NCI-H146 (cell line): Measurements from ENCODE around the gene HUS1B.
"Not testable (repeated sequence)": the region's sequence is repeated elsewhere in the genome, so short reads cannot be mapped to it uniquely, and the experiment has no call there.

Experiments
- DNase-seq: peaks from one replicate; lab custom pipeline; 2025; lab: John Stamatoyannopoulos, UW

Gene HUS1B

DNA sequence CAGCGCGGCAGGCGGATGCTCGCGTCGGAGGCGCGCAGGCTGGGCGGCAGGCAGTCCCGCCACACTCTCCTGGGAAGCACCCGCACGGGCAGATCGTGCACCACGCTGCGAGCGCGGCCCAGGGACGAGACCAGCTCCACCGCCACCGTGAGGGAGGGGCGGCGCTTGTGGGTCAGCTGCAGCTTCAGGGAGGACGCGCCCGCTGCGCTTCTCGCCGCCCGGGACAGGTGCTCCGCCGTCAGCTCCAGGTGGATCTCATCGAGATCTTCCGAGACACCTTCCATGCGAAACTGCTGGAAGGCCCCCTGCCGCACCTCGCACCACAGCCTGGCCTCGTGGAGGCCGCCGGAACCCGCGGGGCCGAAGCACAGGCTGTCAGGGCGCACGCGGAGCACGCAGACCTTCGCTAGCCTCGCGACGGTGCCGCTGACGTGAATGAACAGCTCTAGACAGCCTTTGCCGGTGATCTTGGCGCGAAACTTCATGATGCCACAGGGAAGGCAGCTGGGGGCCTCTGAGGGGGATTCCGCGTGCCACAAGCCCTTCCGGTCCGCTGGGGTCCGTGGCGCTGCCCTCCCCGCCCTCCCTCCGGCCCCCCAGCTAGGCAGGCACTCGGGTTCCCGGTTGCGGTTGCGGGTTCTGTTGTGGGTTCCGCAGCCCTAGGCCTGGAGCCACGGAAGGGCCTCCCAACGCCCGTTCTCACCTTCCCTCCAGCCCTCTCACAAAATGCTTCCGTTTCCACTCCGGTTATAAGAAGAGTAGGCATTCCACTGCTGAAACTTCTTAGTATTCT lies at the start of gene HUS1B:
HUS1B (minus strand) TSS at position 641 of the 793 bp plus-strand sequence; CDS start at position 485, 156 bp downstream.
- DNase-seq: no peak

DNA sequence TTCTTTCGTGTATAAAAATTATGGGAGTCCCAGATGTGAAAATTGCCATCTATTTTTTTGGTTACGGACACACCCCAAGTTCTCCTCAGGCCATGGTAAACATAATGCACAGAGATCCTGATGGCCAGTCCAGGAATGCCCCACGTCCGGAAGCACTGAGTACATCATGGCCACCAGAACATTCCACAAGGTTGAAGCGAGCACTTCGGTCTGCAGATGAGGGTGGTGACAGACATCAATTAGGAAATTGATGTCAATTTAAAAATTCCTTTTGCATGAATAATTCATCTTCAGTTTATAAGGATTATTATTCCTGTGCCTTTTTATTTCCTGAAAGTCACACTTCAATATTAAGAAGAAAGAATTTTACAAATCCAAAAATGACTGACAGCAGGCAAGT lies 49.2 kb upstream of the HUS1B start:
- no peak for DNase-seq

DNA sequence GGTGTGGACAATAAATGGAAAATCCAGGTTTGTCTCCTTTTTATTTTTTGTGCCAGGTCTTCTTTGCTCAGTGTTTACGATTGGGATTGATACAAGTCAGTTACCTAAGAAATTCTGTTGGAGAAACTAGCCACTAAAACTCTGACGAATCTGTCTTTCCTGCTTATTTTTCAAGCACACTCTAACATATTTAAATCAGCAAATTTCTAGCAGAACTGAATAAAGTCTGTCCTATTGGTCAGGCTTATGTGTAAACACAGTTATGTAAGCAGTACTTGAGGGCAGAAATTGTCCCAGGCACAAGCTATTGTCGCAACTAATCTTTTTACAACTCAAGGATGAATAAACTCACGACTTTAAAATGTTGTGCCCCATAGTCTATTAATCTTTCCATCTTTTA lies 48.1 kb upstream of the HUS1B start:
- DNase-seq: peak; percentile 21

DNA sequence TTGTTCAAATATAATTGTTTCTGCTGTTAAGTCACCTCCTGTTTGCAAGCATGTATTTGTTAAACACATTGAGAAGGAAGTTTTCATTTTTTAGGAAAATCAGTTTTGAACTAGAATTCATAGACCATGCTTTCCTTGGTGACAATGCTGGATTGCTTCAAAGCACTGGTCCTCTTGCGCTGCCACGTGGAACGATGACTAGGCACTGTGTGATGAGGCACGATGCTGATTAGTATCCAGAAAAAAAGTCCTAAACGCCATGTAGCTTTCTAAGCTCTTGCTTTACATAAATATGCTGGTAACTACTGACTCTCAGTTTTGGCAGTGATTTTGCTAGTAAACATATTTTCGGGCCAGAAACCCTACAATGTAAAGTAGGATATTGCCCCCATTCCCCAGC lies 47.1 kb upstream of the HUS1B start:
- DNase-seq: peak; percentile 8

DNA sequence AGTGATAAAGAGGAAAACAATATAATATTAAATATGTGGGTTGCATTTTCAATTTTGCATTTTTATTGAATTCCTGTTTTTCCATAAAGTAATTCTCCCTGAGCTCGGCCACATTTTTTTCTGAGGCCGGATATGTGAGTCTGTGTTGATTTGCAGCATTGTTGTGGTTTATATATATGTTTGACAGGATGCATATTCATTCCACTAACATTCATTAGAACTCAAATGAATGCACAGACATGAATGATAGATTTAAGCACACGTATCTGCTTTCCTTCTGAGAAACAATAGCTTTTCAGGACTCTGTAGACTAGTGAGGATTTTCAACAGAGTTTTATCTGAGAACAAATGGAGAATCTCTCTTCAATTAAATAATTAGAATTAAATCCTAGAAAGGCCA lies 46.7 kb upstream of the HUS1B start:
- no peak for DNase-seq

DNA sequence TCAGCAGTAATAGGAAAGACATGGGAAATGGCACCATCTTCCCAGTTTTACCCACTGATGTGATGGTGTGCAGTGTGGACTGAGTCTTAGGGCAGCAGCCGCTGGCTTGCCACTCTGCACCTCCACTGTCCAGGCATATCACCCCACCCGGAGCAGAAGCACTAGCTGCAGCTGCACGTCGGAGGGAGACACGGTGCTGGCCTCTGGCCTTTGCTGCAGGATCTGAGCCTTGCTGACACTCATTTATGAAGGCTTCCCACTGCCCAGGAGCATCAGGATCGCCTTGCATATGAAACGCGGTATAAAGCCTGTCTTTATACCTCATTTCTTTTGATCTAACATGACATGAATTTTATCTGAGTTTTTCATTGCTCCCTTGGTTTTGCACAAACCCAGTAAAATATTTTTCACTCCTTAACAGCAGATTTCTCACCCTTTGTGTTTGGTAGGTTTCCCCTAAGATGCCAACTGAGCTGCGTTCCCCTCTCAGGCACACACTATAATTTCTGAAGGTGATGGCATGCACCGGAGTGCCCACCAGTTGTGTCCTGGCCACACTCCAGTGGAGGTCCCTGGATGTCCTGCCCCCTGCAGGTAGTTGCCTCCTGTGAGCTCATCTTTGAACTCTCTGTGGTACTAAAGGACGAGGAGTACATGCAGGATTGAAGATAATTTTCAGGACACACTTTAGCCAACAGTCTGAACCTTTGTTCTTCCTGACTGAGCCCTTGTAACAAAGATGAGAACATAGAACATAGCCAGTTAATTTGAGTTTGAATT lies 45.0 kb upstream of the HUS1B start:
- no peak for DNase-seq

DNA sequence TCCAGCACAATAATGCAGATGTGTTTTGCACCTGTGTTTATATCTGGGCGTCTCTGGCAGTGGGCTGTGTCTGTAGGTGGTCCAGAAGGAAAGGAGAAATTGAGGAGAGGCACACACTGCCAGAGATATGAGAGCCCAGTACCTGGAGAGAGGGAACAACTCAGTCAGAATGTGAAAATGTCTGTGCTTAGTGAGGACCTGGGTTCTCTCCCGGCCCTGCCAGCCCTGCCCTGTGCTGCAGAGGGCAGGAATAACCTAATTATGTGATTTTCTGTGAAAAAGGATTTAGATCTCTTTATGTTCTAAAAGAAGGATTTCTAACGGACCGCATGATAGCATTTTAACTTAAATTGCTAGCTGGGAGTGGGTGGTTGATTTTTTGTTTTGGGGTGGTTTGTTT lies 44.3 kb upstream of the HUS1B start:
- no peak for DNase-seq

DNA sequence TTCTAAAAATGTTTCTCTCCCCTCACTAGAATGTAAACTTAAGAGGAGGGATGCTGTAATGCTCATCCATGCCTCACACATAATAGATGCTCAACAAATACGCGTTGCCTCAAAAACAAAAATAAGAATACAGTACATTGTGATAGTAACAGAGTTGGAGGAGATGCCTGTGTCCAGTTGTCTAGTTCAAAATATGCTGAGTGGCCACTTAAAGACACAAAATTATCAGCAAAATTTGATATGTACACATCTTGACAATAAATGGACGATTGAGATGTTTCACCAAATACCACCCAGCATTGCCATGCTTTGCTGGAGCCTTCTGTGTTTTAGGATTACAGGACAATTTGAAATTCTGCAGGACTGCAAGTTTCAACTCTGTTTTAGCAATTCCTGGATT lies 43.6 kb upstream of the HUS1B start:
- DNase-seq: no peak

DNA sequence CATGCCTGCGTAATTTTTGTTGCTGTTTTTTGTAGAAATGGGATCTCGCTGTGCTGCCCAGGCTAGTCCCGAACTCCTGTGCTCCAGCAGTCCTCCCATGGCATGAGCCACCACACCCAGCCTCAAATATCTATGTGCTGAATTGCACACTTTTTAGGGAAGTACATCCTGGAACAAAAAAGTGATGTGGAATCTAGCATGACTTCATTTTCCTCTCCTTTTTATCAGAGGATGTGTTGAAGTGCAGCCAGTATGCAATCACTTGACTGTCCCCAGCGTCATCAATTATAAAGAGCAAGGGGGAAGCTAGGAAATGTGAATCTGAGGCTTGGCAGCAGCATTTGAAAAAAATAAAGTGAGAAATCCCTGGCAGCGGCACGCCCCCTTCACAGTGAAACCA lies 42.4 kb upstream of the HUS1B start:
- peak; percentile 16 for DNase-seq

DNA sequence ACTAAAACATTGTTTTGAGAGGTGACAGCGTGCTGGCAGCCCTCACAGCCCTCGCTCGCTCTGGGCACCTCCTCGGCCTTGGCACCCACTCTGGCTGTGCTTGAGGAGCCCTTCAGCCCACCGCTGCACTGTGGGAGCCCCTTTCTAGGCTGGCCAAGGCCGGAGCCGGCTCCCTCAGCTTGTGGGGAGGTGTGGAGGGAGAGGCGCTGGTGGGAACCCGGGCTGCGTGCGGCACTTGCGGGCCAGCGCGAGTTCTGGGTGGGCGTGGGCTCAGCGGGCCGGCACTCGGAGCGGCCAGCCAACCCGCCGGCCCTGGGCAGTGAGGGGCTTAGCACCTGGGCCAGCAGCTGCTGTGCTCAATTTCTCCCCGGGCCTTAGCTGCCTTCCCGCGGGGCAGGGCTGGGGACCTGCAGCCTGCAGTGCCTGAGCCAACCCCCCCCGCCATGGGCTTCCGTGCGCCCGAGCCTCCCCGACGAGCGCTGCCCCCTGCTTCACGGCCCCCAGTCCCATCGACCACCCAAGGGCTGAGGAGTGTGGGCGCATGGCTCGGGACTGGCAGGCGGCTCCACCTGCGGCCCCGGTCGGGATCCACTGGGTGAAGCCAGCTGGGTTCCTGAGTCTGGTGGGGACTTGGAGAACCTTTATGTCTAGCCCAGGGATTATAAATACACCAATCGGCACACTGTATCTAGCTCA lies 37.7 kb upstream of the HUS1B start:
- DNase-seq: not testable (repeated sequence)

DNA sequence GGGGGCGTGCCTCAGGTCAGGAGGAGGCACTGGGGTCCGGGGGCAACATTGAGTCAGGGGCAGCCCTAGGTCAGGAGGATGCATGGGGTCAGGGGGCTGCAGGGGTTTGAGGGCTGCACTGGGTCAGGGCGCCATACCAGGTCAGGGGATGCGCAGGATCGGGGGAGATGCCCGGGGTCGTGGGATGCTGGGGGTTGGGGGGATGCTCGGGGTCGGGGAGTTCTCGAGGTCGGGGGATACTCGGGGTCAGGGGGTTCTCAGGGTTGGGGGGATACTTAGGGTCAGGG lies 36.8 kb upstream of the HUS1B start:
- no peak for DNase-seq

DNA sequence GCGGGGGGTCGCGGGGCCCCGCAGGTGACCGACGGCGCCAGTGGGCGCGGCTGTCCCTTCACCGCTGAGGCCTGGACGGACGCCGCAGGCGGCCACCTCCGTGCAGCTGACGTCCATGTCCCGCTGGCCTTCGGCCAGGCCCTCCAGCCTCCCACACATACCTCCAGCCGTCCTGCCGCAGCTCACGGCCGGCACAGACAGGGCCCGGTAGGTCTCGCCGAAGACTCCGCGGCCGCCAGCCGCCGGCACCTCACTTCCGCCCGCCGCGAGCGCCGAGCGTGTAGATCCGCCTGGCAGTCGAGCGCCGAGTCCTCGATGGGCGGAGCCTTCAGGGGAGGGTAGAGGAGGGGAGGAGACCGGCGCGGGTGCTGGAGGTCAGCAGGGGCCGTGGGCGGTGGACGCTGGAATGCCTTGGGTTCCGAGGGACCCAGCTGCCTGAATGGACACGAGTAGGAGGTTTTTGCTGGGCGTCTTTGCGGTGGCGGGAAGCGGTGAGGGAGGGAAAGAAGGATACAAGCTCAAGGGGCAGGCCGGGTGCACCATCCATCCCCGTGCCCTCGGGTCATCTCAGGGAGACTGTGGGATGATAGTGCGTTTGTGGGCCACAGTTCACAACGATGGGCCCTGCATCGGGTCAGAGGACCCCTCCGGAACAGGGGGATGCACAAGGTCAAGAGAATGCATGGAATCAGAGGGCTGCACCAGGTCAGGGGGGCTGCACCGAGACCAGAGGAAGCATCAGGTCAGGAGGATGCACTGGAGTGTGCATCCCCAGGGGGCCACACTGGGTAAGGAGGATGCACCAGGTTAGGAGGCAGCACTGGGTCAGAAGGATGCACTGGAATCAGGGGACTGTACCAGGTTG lies 36.2 kb upstream of the HUS1B start, which contains the start of gene EXOC2:
EXOC2 (minus strand) TSS at position 282 of the 865 bp plus-strand sequence. CDS start 55,321 bp downstream, outside the sequence.
- DNase-seq: peak; percentile 87

DNA sequence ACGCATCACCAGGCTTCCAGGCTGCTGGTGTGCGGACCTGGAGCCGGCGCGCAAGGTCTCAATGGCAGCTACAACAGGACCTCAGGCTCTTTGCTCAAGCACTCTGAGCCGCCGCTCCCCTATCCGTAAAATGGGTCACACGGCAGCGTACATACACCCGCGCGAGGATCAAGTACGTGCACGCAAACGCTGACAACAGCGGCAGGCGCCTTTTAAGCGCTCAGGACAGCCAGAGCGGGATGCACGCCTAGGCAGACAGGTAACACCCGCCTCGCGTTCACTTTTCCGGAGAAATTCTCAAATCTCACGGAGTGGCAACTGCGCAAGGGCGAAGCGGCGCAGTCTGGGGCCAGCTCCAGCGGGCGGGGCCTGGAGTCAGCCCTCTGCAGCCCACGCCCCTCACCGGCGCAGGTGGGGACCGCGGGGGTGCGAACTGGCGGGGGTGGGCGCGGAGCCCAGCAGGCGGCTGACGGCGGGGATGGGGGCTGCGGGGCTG lies 35.5 kb upstream of the HUS1B start:
- DNase-seq: peak; percentile 81

DNA sequence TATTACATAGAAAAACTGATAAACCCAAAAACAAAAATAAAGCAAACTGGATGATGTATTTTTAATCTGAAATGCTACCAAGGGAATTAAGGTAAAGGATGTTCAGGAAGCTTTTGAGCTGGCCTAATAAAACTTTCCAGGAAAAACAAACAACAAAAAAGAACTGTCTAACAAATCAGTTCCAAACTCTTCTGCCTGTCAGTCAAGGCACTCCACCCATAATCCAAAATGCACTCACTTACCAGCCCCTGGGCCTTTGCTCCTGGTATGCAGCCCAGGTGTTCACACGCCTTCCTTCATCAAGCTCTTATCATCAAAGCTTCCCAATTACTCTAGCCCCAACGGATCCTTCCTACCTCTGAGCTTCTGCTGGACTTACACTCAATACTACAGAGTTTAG lies 32.3 kb upstream of the HUS1B start:
- DNase-seq: no peak

DNA sequence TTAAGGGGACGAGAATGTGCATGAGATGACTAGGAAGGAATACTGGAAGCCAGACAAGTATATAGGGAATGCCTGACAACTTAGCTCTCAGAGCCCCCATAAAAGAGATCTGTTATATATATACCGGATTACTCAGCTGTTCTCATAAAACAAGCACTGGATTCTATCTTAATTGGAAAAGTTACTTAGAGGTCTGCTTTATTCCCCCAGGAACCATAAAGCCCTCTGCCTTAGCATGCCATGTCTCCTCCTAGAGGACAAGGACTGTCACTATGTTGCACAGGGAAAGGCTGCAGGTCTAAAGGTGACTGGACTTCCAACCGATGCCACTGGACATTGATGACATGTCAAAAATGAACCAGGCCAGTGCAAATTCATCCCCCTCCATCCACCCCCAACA lies 29.6 kb upstream of the HUS1B start:
- DNase-seq: peak; percentile 10

DNA sequence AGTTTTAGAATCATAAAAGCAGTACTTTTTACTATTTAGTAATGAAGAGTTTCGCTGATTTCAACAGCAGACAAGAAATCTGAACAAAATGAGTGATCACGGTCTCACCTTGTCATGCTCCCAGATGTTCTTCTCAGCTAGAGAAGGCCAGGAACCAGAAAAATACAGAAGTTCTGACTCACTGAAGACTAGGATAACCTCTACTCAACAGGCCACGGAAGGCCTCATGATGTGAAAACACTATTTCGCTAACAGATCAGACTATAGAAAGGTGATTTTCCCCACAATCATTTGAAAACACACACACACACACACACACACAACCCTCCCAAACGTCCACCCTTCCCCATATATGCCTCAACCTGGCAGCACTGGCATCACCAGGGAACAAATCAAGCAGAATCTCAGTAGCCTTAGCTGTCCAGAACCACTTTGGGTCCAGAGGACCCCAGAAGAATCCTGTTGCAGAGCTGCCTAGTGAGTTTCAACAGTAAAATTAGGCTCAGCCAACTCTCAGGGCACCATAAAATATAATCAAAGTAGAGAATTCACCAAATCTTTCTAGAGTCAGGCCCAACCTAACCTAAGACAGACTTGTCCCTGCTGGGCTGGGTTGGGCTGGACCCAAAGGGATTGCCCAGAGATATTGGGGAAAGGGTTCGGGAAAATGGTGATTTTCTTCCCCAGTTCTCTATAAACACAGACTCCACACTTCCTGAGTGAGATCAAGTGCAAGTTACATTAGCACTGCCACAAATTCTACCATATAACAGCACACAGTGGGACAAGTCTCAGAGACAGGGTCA lies 28.1 kb upstream of the HUS1B start:
- DNase-seq: no peak

DNA sequence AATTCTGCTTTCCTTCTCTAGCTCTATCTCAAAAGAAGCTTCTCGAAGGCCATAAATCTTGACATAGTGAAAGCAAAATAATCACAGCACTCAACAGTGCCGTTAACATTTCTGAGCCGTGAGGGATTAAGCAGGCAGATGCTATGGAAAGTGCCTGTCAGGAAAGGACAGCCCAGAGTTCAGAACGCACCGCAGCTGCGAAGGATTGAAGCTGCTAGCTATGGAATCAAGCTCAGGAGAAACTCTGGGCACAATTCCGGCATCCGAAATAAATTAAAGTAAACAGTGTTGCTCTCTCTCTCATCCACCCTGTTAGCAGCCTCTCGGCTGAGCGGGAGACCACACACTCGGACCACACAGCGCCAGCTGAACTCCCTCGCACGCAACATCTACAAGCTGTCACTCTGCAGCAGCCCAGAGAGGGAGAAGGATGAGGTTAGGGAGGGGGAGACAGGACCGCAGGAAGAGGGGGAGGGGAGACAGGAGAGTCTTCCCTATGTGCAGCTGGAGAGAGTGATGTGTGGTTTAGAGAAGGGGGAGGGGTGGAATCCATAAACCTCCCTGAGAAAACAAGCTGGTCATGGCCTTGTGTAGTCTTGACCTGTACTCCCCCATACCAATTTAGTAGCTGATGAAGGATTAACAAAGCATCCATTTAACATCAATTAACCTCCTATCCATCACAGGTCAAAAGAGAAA lies 27.0 kb upstream of the HUS1B start:
- peak; percentile 76 for DNase-seq

DNA sequence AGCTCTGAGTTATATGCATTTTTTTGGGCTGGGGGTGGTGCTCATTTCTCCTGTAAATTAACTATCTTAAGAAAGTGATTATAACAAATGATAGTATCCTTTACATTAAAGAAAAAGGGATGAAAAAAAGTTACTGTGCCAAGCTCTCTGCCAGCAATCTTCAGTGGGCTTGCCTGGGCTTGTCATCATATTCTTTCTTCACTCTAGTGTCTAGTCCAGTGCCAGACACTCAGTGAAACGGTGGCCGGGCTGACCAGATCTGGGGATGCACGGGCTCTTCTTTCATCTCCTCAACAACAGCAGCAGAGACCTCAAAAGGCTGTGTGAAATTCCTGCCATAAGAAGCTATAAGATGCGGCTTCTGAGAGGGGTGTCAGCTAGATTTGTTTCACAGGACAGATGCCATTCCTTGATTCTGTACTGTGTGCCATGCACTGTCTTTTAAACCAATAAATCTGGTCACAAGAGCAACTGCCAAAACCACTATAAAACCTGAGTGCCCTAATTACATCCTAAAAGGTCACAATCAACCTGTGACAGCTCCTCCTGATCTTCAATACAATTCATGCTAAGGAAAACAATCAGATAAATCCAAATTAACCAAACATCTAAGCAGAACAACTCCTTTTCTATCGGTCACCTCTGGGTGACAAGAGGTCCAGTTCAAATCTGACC lies 23.9 kb upstream of the HUS1B start:
- no peak for DNase-seq

DNA sequence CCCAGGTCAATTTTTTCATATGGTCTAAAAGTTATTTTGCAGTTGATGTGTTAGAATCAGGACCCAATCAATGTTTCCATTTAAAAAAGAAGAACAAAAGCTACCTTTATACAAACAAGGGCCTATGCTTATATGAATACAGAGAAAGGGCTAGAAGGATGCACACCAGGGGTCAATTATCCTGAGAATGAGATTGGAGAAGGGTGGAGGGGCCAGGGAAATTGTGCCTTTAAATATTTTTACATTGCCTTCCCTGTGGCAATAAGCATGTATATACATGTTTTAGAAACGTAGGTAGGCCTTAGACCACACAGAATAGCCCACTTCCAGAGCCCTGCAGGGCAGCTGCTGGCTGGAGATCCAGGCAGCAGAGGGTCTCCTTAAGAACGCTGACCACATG lies 23.4 kb upstream of the HUS1B start:
- DNase-seq: no peak

DNA sequence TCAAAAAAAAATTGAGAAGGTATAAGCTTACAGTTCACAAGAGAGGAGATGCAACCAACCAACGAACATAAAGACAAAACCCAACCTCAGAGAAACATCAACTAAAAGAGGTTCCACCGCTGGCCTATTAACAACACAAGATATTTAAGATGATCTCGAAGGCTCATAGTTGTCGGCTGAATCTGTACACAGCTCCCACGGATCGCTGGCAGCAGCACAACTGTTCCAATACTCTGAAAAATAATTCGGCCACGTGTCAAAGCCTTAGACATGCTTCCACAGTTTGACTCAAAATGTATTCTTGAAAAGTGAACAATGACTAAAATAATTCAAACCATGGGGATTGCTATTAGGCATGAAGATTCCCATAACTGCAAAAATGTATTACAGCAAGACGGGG lies 22.4 kb upstream of the HUS1B start:
- DNase-seq: no peak
